GM18498 (cell line): Measurements from ENCODE around the gene CPNE1.
A peak's percentile ranks its signal among the peaks of the same experiment; 100 is the strongest.
"Not testable (repeated sequence)": the region's sequence is repeated elsewhere in the genome, so short reads cannot be mapped to it uniquely, and the experiment has no call there.

Experiments used
- ATAC-seq: cut with Tn5 transposase; IDR thresholded peaks from one replicate; pipeline ENCODE4 v1.9.1; 2021; ENCODE audit warnings: mild to moderate bottlenecking, moderate library complexity; ENCODE audit not compliant: unreplicated experiment

The CPNE1 gene

GRCh38 chr20:35698298-35699126 is 33.8 kb upstream of the CPNE1 start:
- ATAC-seq, result peak; percentile 32

- no peak for ATAC-seq
Observed at GRCh38 chr20:35697696-35698297, 33.1 kb upstream of the CPNE1 start.

GRCh38 chr20:35695978-35696377 is 31.3 kb upstream of the CPNE1 start:
- ATAC-seq, result no peak

GRCh38 chr20:35695245-35695749 is 30.6 kb upstream of the CPNE1 start:
- ATAC-seq, result no peak

- no peak for ATAC-seq
Observed at GRCh38 chr20:35690265-35690664, 25.6 kb upstream of the CPNE1 start.

- ATAC-seq, result not testable (repeated sequence)
Observed at GRCh38 chr20:35686872-35687271, 22.2 kb upstream of the CPNE1 start.

- ATAC-seq, result not testable (repeated sequence)
Observed at GRCh38 chr20:35685368-35685767, 20.7 kb upstream of the CPNE1 start.

GRCh38 chr20:35681960-35682359 is 17.3 kb upstream of the CPNE1 start:
- ATAC-seq, result no peak

- ATAC-seq, result no peak
Observed at GRCh38 chr20:35680452-35681183, 15.9 kb upstream of the CPNE1 start.

GRCh38 chr20:35674921-35675320 is 10.2 kb upstream of the CPNE1 start:
- no peak for ATAC-seq

GRCh38 chr20:35673884-35674283 is 9.2 kb upstream of the CPNE1 start:
- no peak for ATAC-seq

- no peak for ATAC-seq
Observed at GRCh38 chr20:35669681-35670080, 5.0 kb upstream of the CPNE1 start.

GRCh38 chr20:35669221-35669620 is 4.5 kb upstream of the CPNE1 start:
- no peak for ATAC-seq

- ATAC-seq, result no peak
Observed at GRCh38 chr20:35665949-35666288, 1.2 kb upstream of the CPNE1 start.

- ATAC-seq, result peak; percentile 43
Observed at GRCh38 chr20:35663516-35664465, 909 bp downstream of the CPNE1 start.

- no peak for ATAC-seq
Observed at GRCh38 chr20:35662551-35662950, 2.1 kb downstream of the CPNE1 start.

- ATAC-seq, result no peak
Observed at GRCh38 chr20:35661908-35662307, 2.8 kb downstream of the CPNE1 start.

- no peak for ATAC-seq
Observed at GRCh38 chr20:35661053-35661452, 3.6 kb downstream of the CPNE1 start.

GRCh38 chr20:35660122-35660937 is 4.4 kb downstream of the CPNE1 start:
- no peak for ATAC-seq

- ATAC-seq, result no peak
Observed at GRCh38 chr20:35657271-35657670, 7.4 kb downstream of the CPNE1 start.
